Adrenal gland (tissue), 19 donors: ENCODE results near the gene ORAI3. TPM values are rescaled to one million over a fixed set of nuclear protein-coding genes. Genes with fewer than 3 reads are reported as not detected.

ENCODE experiments used
- DNase-seq, 7 donors: peaks; one replicate each; pipeline ENCODE4 v3.0.0-alpha.2; 2019 to 2020
- H3K27ac ChIP-seq, 5 donors: fragments of 200-600 bp; sonication (generic) in 4 of 5; 1 replicate in 3 of 5; 2 replicates in 2 of 5; pipeline versions ENCODE4 v1.5.1 to v1.8.0; 2016 to 2020; ENCODE audit warnings: mild to moderate bottlenecking in 1 of 5
- H3K27me3 ChIP-seq: fragments of 200-600 bp; 2 replicates; pipeline ENCODE4 v1.8.0; 2021
- H3K36me3 ChIP-seq, 2 donors: fragments of 200-600 bp; replicated peaks in 1 of 2; 1 replicate in 1 of 2; 2 replicates in 1 of 2; pipeline versions ENCODE4 v1.5.1 to v1.8.0; 2018 to 2022
- H3K4me1 ChIP-seq, 2 donors: fragments of 200-600 bp; replicated peaks in 1 of 2; 1 replicate in 1 of 2; 2 replicates in 1 of 2; pipeline versions ENCODE4 v1.5.1 to v1.8.0; 2018 to 2021
- H3K4me3 ChIP-seq, 4 donors: fragments of 200-600 bp; sonication (generic) in 3 of 4; one replicate each; pipeline ENCODE4 v1.5.1; 2016 to 2018
- H3K9me3 ChIP-seq, 3 donors: fragments of 200-600 bp; sonication (generic) in 1 of 3; replicated peaks in 1 of 3; 1 replicate in 2 of 3; 2 replicates in 1 of 3; pipeline versions ENCODE4 v1.5.1 to v1.8.0; 2016 to 2021
- POLR2A ChIP-seq, 2 donors: fragments of 450-650 bp; IDR thresholded peaks; one replicate each; pipeline ENCODE4 v1.6.1; 2017; ENCODE audit warnings: antibody characterized with exemption in 2 of 2, mild to moderate bottlenecking in 2 of 2, moderate library complexity in 1 of 2
- WGBS, 4 donors: extraction: QIAGEN DNeasy Blood & Tissue Kit in 2 of 4; methylation state at CpG; one replicate each; pipeline versions ENCODE4 v1.1.5 to v1.1.7; 2013 to 2017; 5-methylcytosine and 5-hydroxymethylcytosine counted together
- intact Hi-C, 2 donors: fragments of 100-400 bp; cut with DNase I; formaldehyde crosslinking; loops; one replicate each; pipeline versions ENCODE4 v1.14.1 to v1.15.0; 2022 to 2023
- long read RNA-seq, 10 donors: library from polyadenylated mRNA in 3 of 10; unstranded in 2 of 10; stranded (forward) in 1 of 10; transcript quantifications; one replicate each; pipeline ENCODE4 v2.0.0 and lab custom pipeline, GENCODE V29; 2021 to 2026
- polyA plus RNA-seq, 3 donors: library from polyadenylated mRNA; stranded (reverse); fragments of 200-250 nt in 2 of 3; fragments of 350-450 nt in 1 of 3; fragmentation: Illumina TruSeq in 1 of 3; extraction: RNeasy Lipid Tissue Mini Kit (QIAGEN cat#74804) in 1 of 3; gene quantifications; one replicate each; pipeline ENCODE4 v1.2.3, GENCODE V29; 2013 to 2014
- total RNA-seq, 9 donors: library from RNA; depleted of rRNA in 4 of 9; stranded (reverse); fragments of >200 nt in 4 of 9; fragments of 120-200 nt in 1 of 9; fragmentation: NEBNext Ultra II Directional in 1 of 9; extraction: Animal tissue kit (Norgen Biotek cat#: 25700) in 1 of 9; gene quantifications; one replicate each; pipeline versions ENCODE4 v1.1.0 to v1.2.4, GENCODE V29; 2013 to 2023
- TF ChIP-seq, protein P1 (sequence below), 6 experiments: fragments of 450-650 bp in 4 of 6; fragments of 200-600 bp in 2 of 6; sonication (generic) in 1 of 6; IDR thresholded peaks; 1 replicate in 5 of 6; 2 replicates in 1 of 6; pipeline versions ENCODE4 v1.5.1 to v1.8.0; 2016 to 2021; ENCODE audit warnings: antibody characterized with exemption in 6 of 6, mild to moderate bottlenecking in 2 of 6, moderate library complexity in 1 of 6
- donor health status: healthy with polysubstance abuse.
- donor health status: Bipolar disorder and iron deficiency.
- donor health status: DM: yes; HTN: yes; CAD: no.
- donor health status: DM: no; HTN: no; CAD: no.
- donor health status: DM: no; HTN: no; CAD: no.
- donor health status: DM: yes; HTN: yes; CAD: no.

ORAI3 gene
- 100 to 1,000 TPM in 1 of 9 donors, 10 to 100 TPM in 8; 25.6 to 101 (median 86.3) TPM for total RNA-seq
- 10 to 100 TPM; 19.5 to 60.5 (median 45.8) TPM for polyA plus RNA-seq
- long read RNA-seq, donor 1, transcript ORAI3-201 (2 exons, 2,206 nt) = major isoform, 18 of 22 reads
- long read RNA-seq, donor 1, partial matches to known transcripts = 0 of 22 reads
- long read RNA-seq, donor 1, other reads (novel, unspliced or antisense) = 0 of 22 reads
- long read RNA-seq, donor 2, transcript ORAI3-202 (2 exons, 628 nt) = minor isoform, 9 of 29 reads
- long read RNA-seq, donor 2, transcript ORAI3-201 (2 exons, 2,206 nt) = major isoform, 13 of 29 reads
- long read RNA-seq, donor 2, partial matches to known transcripts = 7 of 29 reads
- long read RNA-seq, donor 2, other reads (novel, unspliced or antisense) = 0 of 29 reads
- long read RNA-seq, donor 3, transcript ORAI3-201 (2 exons, 2,206 nt) = minor isoform, 5 of 12 reads
- long read RNA-seq, donor 3, transcript ORAI3-202 (2 exons, 628 nt) = major isoform, 7 of 12 reads
- long read RNA-seq, donor 3, partial matches to known transcripts = 0 of 12 reads
- long read RNA-seq, donor 3, other reads (novel, unspliced or antisense) = 0 of 12 reads
- long read RNA-seq, donor 4, partial matches to known transcripts = 3 of 5 reads
- long read RNA-seq, donor 4, other reads (novel, unspliced or antisense) = 0 of 5 reads
- long read RNA-seq, donor 5, transcript ORAI3-201 (2 exons, 2,206 nt) = major isoform, 193 of 212 reads
- long read RNA-seq, donor 5, transcript ORAI3-202 (2 exons, 628 nt) = minor isoform, 10 of 212 reads
- long read RNA-seq, donor 5, partial matches to known transcripts = 0 of 212 reads
- long read RNA-seq, donor 5, other reads (novel, unspliced or antisense) = 9 of 212 reads
- long read RNA-seq, donor 6, partial matches to known transcripts = 0 of 5 reads
- long read RNA-seq, donor 6, other reads (novel, unspliced or antisense) = 3 of 5 reads
- long read RNA-seq, donor 7, partial matches to known transcripts = 0 of 7 reads
- long read RNA-seq, donor 7, other reads (novel, unspliced or antisense) = 0 of 7 reads
- long read RNA-seq, donor 8, transcript ORAI3-201 (2 exons, 2,206 nt) = minor isoform, 8 of 24 reads
- long read RNA-seq, donor 8, transcript ORAI3-202 (2 exons, 628 nt) = major isoform, 16 of 24 reads
- long read RNA-seq, donor 8, partial matches to known transcripts = 0 of 24 reads
- long read RNA-seq, donor 8, other reads (novel, unspliced or antisense) = 0 of 24 reads
- long read RNA-seq, donor 9, transcript ORAI3-202 (2 exons, 628 nt) = minor isoform, 10 of 27 reads
- long read RNA-seq, donor 9, transcript ORAI3-201 (2 exons, 2,206 nt) = major isoform, 17 of 27 reads
- long read RNA-seq, donor 9, partial matches to known transcripts = 0 of 27 reads
- long read RNA-seq, donor 9, other reads (novel, unspliced or antisense) = 0 of 27 reads
- long read RNA-seq, donor 10, transcript ORAI3-201 (2 exons, 2,206 nt) = major isoform, 6 of 9 reads
- long read RNA-seq, donor 10, partial matches to known transcripts = 0 of 9 reads
- long read RNA-seq, donor 10, other reads (novel, unspliced or antisense) = 0 of 9 reads

DNA sequence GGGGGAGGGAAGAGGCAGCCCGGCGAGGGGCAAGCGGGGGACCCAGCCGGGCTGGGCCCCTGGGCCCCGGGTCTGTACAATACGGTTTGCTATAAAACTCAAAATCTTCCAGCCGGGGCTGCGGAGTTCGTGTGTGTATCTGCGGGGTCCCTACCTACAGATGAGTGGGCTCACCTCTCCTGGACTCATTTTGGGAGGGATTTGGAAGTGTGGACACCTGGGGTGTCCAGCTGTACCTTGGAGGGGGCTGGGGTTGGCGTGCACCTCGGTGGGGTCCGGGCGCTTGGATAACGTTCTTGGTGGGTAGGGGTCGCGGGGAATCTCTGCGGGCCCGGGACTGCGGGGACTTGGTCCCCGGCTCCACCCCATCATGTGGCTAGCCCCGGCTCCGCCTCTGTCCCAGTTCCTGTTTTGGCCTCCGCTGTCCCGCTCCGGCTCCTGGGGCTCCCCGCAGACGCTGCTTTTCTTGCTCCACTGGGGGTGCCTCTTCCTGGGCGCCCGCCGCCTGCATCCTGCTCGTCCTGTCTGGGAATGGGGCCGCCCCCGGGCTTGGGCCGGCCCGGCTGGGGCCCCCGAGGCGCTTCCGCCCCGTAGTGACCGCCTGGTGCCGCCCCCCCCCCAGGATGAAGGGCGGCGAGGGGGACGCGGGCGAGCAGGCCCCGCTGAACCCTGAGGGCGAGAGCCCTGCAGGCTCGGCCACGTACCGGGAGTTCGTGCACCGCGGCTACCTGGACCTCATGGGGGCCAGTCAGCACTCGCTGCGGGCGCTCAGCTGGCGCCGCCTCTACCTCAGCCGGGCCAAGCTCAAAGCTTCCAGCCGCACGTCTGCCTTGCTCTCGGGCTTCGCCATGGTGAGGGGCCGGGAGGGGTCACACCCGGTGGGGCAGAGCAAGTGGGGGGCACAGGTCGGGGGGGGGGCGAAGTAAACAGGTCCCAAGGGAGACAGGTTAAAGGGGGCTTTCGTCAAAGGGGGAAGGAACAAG lies at the start of gene ORAI3:
ORAI3 (plus strand) TSS at position 402 of the 983 bp plus-strand sequence; CDS start at position 624, 222 bp downstream.
- intact Hi-C loops = no loop called here
- Histone ChIP-seq H3K27ac (peak within 1 kb of the TSS; percentile 86 to 96 (median 92)), H3K4me3 (peak within 1 kb of the TSS; percentile 87 to 94 (median 93)), H3K4me1 (peaks cover 27 to 32% of the 10 kb centered on the region in 2 donors), H3K27me3 (no peaks in the 10 kb centered on the region), H3K36me3 (peaks cover 0 to 9% of the 10 kb centered on the region in 2 donors), H3K9me3 (no peaks in the 10 kb centered on the region)
- TF ChIP-seq, protein P1, sequence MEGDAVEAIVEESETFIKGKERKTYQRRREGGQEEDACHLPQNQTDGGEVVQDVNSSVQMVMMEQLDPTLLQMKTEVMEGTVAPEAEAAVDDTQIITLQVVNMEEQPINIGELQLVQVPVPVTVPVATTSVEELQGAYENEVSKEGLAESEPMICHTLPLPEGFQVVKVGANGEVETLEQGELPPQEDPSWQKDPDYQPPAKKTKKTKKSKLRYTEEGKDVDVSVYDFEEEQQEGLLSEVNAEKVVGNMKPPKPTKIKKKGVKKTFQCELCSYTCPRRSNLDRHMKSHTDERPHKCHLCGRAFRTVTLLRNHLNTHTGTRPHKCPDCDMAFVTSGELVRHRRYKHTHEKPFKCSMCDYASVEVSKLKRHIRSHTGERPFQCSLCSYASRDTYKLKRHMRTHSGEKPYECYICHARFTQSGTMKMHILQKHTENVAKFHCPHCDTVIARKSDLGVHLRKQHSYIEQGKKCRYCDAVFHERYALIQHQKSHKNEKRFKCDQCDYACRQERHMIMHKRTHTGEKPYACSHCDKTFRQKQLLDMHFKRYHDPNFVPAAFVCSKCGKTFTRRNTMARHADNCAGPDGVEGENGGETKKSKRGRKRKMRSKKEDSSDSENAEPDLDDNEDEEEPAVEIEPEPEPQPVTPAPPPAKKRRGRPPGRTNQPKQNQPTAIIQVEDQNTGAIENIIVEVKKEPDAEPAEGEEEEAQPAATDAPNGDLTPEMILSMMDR (IDR thresholded peaks at IDR 0.05) = no peak
- peak; percentile 62 to 89 for TF ChIP-seq POLR2A (IDR thresholded peaks at IDR 0.05)
- DNase-seq = peak; percentile 78 to 87 (median 82)
- 0 to 1% (median 1%) methylated on average over 6 to 70 of the region's 70 CpGs for WGBS, 4 donors

DNA sequence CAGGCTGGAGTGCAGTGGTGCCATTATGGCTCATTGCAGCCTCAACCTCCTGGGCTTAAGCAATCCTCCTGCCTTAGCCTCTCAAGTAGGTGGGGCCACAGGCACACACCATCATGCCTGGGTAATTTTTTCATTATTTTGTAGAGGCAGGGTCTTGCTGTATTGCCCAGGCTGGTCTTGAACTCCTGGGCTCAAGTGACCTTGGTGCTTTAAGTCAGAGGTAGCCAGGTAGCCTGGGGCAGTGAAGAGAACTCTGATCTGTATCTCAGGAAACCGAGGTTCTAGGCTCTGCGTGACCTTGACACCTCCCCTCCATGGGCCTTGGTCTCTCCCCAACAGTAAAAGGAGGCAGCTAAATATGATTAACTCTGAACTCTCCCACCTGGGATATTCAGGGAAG lies 49.1 kb upstream of the ORAI3 start:
- peaks cover 6 to 26% of the 10 kb centered on the region in 2 donors for H3K4me1 ChIP-seq

DNA sequence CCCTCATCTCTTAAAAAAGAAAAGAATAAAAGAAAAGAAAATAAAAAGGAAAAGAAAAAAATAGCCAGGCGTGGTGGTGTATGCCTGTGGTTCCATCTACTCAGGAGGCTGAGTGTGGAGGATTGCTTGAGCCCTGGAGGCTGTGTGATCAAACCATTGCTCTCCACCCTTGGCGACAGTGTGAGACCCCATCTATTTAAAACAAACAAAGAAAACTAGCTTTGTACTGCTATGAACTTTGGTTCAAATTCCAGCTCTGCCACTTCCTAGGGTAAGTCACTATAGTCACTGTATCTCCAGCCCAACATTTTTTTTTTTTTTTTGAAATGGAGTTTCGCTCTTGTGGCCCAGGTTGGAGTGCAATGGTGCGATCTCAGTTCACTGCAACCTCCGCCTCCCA lies 48.3 kb upstream of the ORAI3 start:
- WGBS, 4 donors = 95 to 99% (median 97%) methylated on average over 5 of the region's 5 CpGs
- intact Hi-C loops = no loop called here
- DNase-seq = no peak

More for the DNA sequence above, 49.1 kb upstream of the ORAI3 start:
- DNase-seq = no peak
- H3K36me3 ChIP-seq = no peaks in the 10 kb centered on the region
- 33 to 73% (median 60%) methylated on average over 1 to 2 of the region's 2 CpGs for WGBS, 4 donors
- H3K27ac ChIP-seq = no peak overlapping the region
- H3K27me3 ChIP-seq = no peaks in the 10 kb centered on the region
- no peaks in the 10 kb centered on the region for H3K9me3 ChIP-seq
- TF ChIP-seq, protein P1 (IDR thresholded peaks at IDR 0.05) = no peak
- TF ChIP-seq POLR2A (IDR thresholded peaks at IDR 0.05) = no peak
- no peak overlapping the region for H3K4me3 ChIP-seq
- intact Hi-C loops = no loop called here

More for the DNA sequence above, 48.3 kb upstream of the ORAI3 start:
- H3K4me3 ChIP-seq = no peak overlapping the region
- TF ChIP-seq POLR2A (IDR thresholded peaks at IDR 0.05) = no peak
- TF ChIP-seq, protein P1 (IDR thresholded peaks at IDR 0.05) = no peak
- H3K9me3 ChIP-seq = no peaks in the 10 kb centered on the region
- H3K36me3 ChIP-seq = no peaks in the 10 kb centered on the region
- H3K27me3 ChIP-seq = no peaks in the 10 kb centered on the region
- peaks cover 6 to 18% of the 10 kb centered on the region in 2 donors for H3K4me1 ChIP-seq
- no peak overlapping the region for H3K27ac ChIP-seq
